ENCODE results near the gene SLC7A7. TPM values are rescaled to one million over a fixed set of nuclear protein-coding genes. Genes with fewer than 3 reads are reported as not detected.

SLC7A7 gene
- total and polyA plus RNA-seq, 2 of the 13 experiments (the other 11 are each of a cell fraction or from before 2014, with no cell fraction given), result 0.13 to 0.63 TPM

DNA sequence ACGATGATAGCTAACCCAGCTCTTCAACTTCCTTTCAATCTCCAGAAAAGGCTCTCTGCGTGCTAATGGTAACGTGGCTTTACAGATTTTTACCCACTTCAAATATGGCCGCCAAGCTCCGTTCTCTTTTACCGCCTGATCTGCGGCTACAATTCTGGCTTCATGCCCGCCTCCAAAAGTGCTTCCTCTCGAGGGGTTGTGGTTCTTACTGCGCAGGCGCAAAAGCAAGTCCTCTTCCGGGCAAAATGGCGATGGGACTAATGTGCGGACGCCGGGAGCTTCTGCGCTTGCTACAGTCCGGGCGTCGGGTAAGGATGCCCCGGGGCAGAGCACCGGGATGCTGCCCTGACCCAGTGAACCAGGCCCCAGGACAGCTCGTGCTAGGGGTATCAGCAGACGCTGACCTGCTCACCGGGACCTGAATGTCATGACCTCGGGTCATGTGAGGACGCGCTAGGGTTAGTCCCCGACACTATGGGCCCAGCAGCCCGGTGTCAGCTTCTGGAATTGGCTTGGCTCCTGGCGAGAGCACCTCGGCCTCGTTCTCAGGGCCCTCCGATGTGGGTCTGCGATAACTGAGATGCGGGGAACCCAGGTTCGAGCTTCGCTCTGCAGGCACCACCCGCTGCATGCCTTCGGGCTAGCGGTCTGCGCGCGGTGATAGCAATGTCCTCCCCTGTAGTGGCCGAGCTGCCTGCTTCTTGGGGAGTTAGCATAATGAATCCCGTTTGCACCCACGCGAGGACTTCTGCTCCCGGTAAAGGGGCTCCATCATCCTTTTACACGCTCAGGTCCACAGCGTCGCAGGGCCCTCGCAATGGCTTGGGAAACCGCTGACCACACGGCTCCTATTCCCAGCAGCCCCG, 48.5 kb downstream of the SLC7A7 start, which contains the start of gene OXA1L (continued):
- TF ChIP-seq ZNF3 (CRISPR knock-in tag; IDR thresholded peaks at IDR 0.05), result peak; percentile 47
- TF ChIP-seq, protein P1, sequence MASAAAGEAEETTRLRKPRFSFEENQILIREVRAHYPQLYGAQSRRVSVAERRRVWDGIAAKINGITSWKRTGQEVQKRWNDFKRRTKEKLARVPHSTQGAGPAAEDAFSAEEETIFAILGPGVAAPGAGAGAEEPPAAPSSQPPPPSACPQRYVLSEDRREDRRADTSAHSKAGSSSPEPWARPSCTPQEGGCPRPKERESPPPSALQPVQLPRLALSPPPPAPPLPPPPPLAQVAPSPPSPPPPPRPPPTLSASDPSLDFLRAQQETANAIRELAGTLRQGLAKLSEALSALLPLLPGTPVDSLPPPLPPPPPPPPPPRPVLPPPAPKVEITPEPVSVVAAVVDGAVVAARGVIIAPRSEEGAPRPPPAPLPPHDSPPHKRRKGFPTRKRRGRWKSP (CRISPR knock-in tag; IDR thresholded peaks at IDR 0.05), result peak; percentile 92
- TF ChIP-seq, protein P2, sequence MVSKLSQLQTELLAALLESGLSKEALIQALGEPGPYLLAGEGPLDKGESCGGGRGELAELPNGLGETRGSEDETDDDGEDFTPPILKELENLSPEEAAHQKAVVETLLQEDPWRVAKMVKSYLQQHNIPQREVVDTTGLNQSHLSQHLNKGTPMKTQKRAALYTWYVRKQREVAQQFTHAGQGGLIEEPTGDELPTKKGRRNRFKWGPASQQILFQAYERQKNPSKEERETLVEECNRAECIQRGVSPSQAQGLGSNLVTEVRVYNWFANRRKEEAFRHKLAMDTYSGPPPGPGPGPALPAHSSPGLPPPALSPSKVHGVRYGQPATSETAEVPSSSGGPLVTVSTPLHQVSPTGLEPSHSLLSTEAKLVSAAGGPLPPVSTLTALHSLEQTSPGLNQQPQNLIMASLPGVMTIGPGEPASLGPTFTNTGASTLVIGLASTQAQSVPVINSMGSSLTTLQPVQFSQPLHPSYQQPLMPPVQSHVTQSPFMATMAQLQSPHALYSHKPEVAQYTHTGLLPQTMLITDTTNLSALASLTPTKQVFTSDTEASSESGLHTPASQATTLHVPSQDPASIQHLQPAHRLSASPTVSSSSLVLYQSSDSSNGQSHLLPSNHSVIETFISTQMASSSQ (IDR thresholded peaks at IDR 0.05; ENCODE audit: low read depth), result peak; percentile 19
- TF ChIP-seq, protein P2 (CRISPR knock-in tag; IDR thresholded peaks at IDR 0.05; ENCODE audit: borderline replicate concordance), result peak; percentile 83
- no peak for TF ChIP-seq SMARCE1 (IDR thresholded peaks at IDR 0.05; ENCODE audit: borderline replicate concordance)
- TF ChIP-seq MAFF (IDR thresholded peaks at IDR 0.05; ENCODE audit: low read depth, low read length), result peak; percentile 26; the same call in 1 of the 2 replicates
- TF ChIP-seq ELF3 (CRISPR knock-in tag; IDR thresholded peaks at IDR 0.05), result peak; percentile 93
- TF ChIP-seq SMYD3 (CRISPR knock-in tag; IDR thresholded peaks at IDR 0.05), result peak; percentile 86; the same call in 1 of the 2 replicates
- 0 out of 2 replicates have a peak, but pooled peaks have one; percentile 19 for TF ChIP-seq ZNF354B (CRISPR knock-in tag; IDR thresholded peaks at IDR 0.05)
- peak; percentile 27; the same call in 1 of the 2 replicates for TF ChIP-seq KLF15 (CRISPR knock-in tag; IDR thresholded peaks at IDR 0.05; ENCODE audit: borderline replicate concordance)
- no peak for TF ChIP-seq FOXA1 (IDR thresholded peaks at IDR 0.05)
- TF ChIP-seq FOXA1 (CRISPR knock-in tag; IDR thresholded peaks at IDR 0.05), result peak; percentile 28; the same call in 1 of the 2 replicates
- TF ChIP-seq, protein P3, sequence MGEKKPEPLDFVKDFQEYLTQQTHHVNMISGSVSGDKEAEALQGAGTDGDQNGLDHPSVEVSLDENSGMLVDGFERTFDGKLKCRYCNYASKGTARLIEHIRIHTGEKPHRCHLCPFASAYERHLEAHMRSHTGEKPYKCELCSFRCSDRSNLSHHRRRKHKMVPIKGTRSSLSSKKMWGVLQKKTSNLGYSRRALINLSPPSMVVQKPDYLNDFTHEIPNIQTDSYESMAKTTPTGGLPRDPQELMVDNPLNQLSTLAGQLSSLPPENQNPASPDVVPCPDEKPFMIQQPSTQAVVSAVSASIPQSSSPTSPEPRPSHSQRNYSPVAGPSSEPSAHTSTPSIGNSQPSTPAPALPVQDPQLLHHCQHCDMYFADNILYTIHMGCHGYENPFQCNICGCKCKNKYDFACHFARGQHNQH (CRISPR knock-in tag; IDR thresholded peaks at IDR 0.05), result peak; percentile 95
- peak; percentile 96; the same call in 1 of the 2 replicates for TF ChIP-seq REL (CRISPR knock-in tag; conservative IDR thresholded peaks at IDR 0.05)
- TF ChIP-seq ZSCAN9 (CRISPR knock-in tag; IDR thresholded peaks at IDR 0.05; ENCODE audit: borderline replicate concordance), result peak; percentile 97
- TF ChIP-seq PITX1 (CRISPR knock-in tag; IDR thresholded peaks at IDR 0.05), result peak; percentile 80
- peak; percentile 44 for TF ChIP-seq ZBTB10 (CRISPR knock-in tag; IDR thresholded peaks at IDR 0.05; ENCODE audit: borderline replicate concordance)
- TF ChIP-seq SRF (IDR thresholded peaks at IDR 0.05; ENCODE audit: low read depth, low read length), result peak; percentile 70; the same call in 1 of the 2 replicates
- TF ChIP-seq ZNF788 (CRISPR knock-in tag; IDR thresholded peaks at IDR 0.05; ENCODE audit: borderline replicate concordance), result peak; percentile 93
- peak; percentile 40 for TF ChIP-seq FOSL2 (CRISPR knock-in tag; IDR thresholded peaks at IDR 0.05)
- peak; percentile 99 for TF ChIP-seq ZNF468 (CRISPR knock-in tag; IDR thresholded peaks at IDR 0.05)

Measured in HepG2 (cell line).